ENCODE measurements around the gene BPI. TPM values are rescaled to one million over a fixed set of nuclear protein-coding genes. Genes with fewer than 3 reads are reported as not detected.
"Not testable (repeated sequence)": the region's sequence is repeated elsewhere in the genome, so short reads cannot be mapped to it uniquely, and the experiment has no call there.

The BPI gene
- total RNA-seq, 1 experiment from 2014 or later = not detected

GRCh38 chr20:38311091-38311490 is 7.1 kb downstream of the BPI start:
- no peak for DNase-seq (ENCODE audit: unreplicated experiment)
- H3K36me3 Mint-ChIP-seq (ENCODE audit: insufficient read depth, unreplicated experiment) = no peaks in the 10 kb centered on the region
- ChIA-PET POLR2A (no interaction called here), CTCF (no interaction called here)
- intact Hi-C loops (cut with micrococcal nuclease) = no loop called here
- no peaks in the 10 kb centered on the region for H3K9me3 Mint-ChIP-seq (ENCODE audit: unreplicated experiment)
- H3K4me1 Mint-ChIP-seq (ENCODE audit: insufficient read depth, unreplicated experiment) = no peaks in the 10 kb centered on the region
- TF ChIP-seq CTCF (IDR thresholded peaks at IDR 0.05; ENCODE audit: unreplicated experiment) = no peak
- no peak overlapping the region for H3K4me3 Mint-ChIP-seq (ENCODE audit: unreplicated experiment)
- H3K27me3 Mint-ChIP-seq (ENCODE audit: insufficient read depth, unreplicated experiment) = peaks cover 21% of the 10 kb centered on the region
- H3K27ac Mint-ChIP-seq (ENCODE audit: low read depth, unreplicated experiment) = no peak overlapping the region
- BruUV-seq (replicated peaks) = no TSS peak

GRCh38 chr20:38311491-38311890 is 7.5 kb downstream of the BPI start:
- intact Hi-C loops (cut with micrococcal nuclease) = no loop called here
- H3K4me3 Mint-ChIP-seq (ENCODE audit: unreplicated experiment) = no peak overlapping the region
- POLR2A ChIA-PET = no interaction called here
- peaks cover 25% of the 10 kb centered on the region for H3K27me3 Mint-ChIP-seq (ENCODE audit: insufficient read depth, unreplicated experiment)
- H3K36me3 Mint-ChIP-seq (ENCODE audit: insufficient read depth, unreplicated experiment) = no peaks in the 10 kb centered on the region
- no peak for DNase-seq (ENCODE audit: unreplicated experiment)
- H3K27ac Mint-ChIP-seq (ENCODE audit: low read depth, unreplicated experiment) = no peak overlapping the region
- BruUV-seq (replicated peaks) = no TSS peak
- CTCF ChIA-PET = no interaction called here
- TF ChIP-seq CTCF (IDR thresholded peaks at IDR 0.05; ENCODE audit: unreplicated experiment) = no peak
- no peaks in the 10 kb centered on the region for H3K4me1 Mint-ChIP-seq (ENCODE audit: insufficient read depth, unreplicated experiment)
- H3K9me3 Mint-ChIP-seq (ENCODE audit: unreplicated experiment) = no peaks in the 10 kb centered on the region

GRCh38 chr20:38313676-38314075 is 9.7 kb downstream of the BPI start:
- H3K4me1 Mint-ChIP-seq (ENCODE audit: insufficient read depth, unreplicated experiment) = no peaks in the 10 kb centered on the region
- H3K36me3 Mint-ChIP-seq (ENCODE audit: insufficient read depth, unreplicated experiment) = no peaks in the 10 kb centered on the region
- TF ChIP-seq CTCF (IDR thresholded peaks at IDR 0.05; ENCODE audit: unreplicated experiment) = no peak
- no peaks in the 10 kb centered on the region for H3K9me3 Mint-ChIP-seq (ENCODE audit: unreplicated experiment)
- CTCF ChIA-PET = interaction anchor here (0.8 kb wide), 1 partner anchor 83 kb away, joined by 4 read pairs; no protein-coding TSS in a partner anchor
- H3K27ac Mint-ChIP-seq (ENCODE audit: low read depth, unreplicated experiment) = no peak overlapping the region
- DNase-seq (ENCODE audit: unreplicated experiment) = no peak
- peaks cover 30% of the 10 kb centered on the region for H3K27me3 Mint-ChIP-seq (ENCODE audit: insufficient read depth, unreplicated experiment)
- BruUV-seq (replicated peaks) = no TSS peak
- POLR2A ChIA-PET = interaction anchor here (0.7 kb wide), 1 partner anchor 1023 kb away, joined by 3 read pairs; no protein-coding TSS in a partner anchor
- intact Hi-C loops (cut with micrococcal nuclease) = no loop called here
- H3K4me3 Mint-ChIP-seq (ENCODE audit: unreplicated experiment) = no peak overlapping the region

- intact Hi-C loops (cut with micrococcal nuclease); DNase-seq (ENCODE audit: unreplicated experiment); BruUV-seq (replicated peaks); CTCF ChIA-PET; H3K9me3 Mint-ChIP-seq (ENCODE audit: unreplicated experiment); H3K4me3 Mint-ChIP-seq (ENCODE audit: unreplicated experiment); H3K27ac Mint-ChIP-seq (ENCODE audit: low read depth, unreplicated experiment); H3K4me1 Mint-ChIP-seq (ENCODE audit: insufficient read depth, unreplicated experiment); POLR2A ChIA-PET; H3K36me3 Mint-ChIP-seq (ENCODE audit: insufficient read depth, unreplicated experiment): not testable (repeated sequence)
- peaks cover 31% of the 10 kb centered on the region for H3K27me3 Mint-ChIP-seq (ENCODE audit: insufficient read depth, unreplicated experiment)
These were observed 10.4 kb downstream of the BPI start for GRCh38 chr20:38314350-38314749.
